Right lung (tissue), 10 donors: ENCODE results near the gene PNPLA4. TPM values are rescaled to one million over a fixed set of nuclear protein-coding genes. Genes with fewer than 3 reads are reported as not detected.

Experiments
- DNase-seq, 2 donors: peaks; one replicate each; pipeline ENCODE4 v3.0.0-alpha.2; 2013
- long read RNA-seq, 8 donors: transcript quantifications; one replicate each; lab custom pipeline, GENCODE V29; 2026
- polyA plus RNA-seq, 5 donors: library from polyadenylated mRNA; unstranded; fragments of 120-200 nt; gene quantifications; one replicate each; pipeline versions ENCODE4 v1.2.1 to v1.2.3, GENCODE V29; 2013; ENCODE audit warnings: inconsistent platforms in 1 of 5, low replicate concordance in 1 of 5; ENCODE audit not compliant: insufficient read length in 5 of 5, insufficient read depth in 1 of 5

Gene PNPLA4
- polyA plus RNA-seq: 10 to 100 TPM; 15.5 to 24.4 (median 21.7) TPM
- long read RNA-seq, donor 1, transcript PNPLA4-201 (7 exons, 3,372 nt): major isoform, 8 of 9 reads
- long read RNA-seq, donor 1, partial matches to known transcripts: 0 of 9 reads
- long read RNA-seq, donor 1, other reads (novel, unspliced or antisense): 0 of 9 reads
- long read RNA-seq, donor 2, partial matches to known transcripts: 0 of 5 reads
- long read RNA-seq, donor 2, other reads (novel, unspliced or antisense): 0 of 5 reads
- long read RNA-seq, donor 3, partial matches to known transcripts: 0 of 1 reads
- long read RNA-seq, donor 3, other reads (novel, unspliced or antisense): 0 of 1 reads
- long read RNA-seq, donor 4, partial matches to known transcripts: 0 of 5 reads
- long read RNA-seq, donor 4, other reads (novel, unspliced or antisense): 0 of 5 reads
- long read RNA-seq, donor 5, transcript PNPLA4-201 (7 exons, 3,372 nt): major isoform, 6 of 6 reads
- long read RNA-seq, donor 5, partial matches to known transcripts: 0 of 6 reads
- long read RNA-seq, donor 5, other reads (novel, unspliced or antisense): 0 of 6 reads
- long read RNA-seq, donor 6, transcript PNPLA4-201 (7 exons, 3,372 nt): major isoform, 7 of 15 reads
- long read RNA-seq, donor 6, partial matches to known transcripts: 5 of 15 reads
- long read RNA-seq, donor 6, other reads (novel, unspliced or antisense): 0 of 15 reads
- long read RNA-seq, donor 7, transcript PNPLA4-201 (7 exons, 3,372 nt): major isoform, 5 of 5 reads
- long read RNA-seq, donor 7, partial matches to known transcripts: 0 of 5 reads
- long read RNA-seq, donor 7, other reads (novel, unspliced or antisense): 0 of 5 reads
- long read RNA-seq, donor 8, partial matches to known transcripts: 0 of 2 reads
- long read RNA-seq, donor 8, other reads (novel, unspliced or antisense): 0 of 2 reads

- peak; percentile 83 to 84 for DNase-seq
Observed at GRCh38 chrX:7927259-7928167, at the start of gene PNPLA4. TSS of gene PNPLA4 (minus strand) at chrX:7927413. CDS start at chrX:7926119, 1,294 bp downstream.

- DNase-seq: no peak
Observed at GRCh38 chrX:7972586-7972985, 45.4 kb upstream of the PNPLA4 start.

- no peak for DNase-seq
Observed at GRCh38 chrX:7970428-7970827, 43.2 kb upstream of the PNPLA4 start.

GRCh38 chrX:7965436-7965835 is 38.2 kb upstream of the PNPLA4 start:
- DNase-seq: no peak

- DNase-seq: peak in 1 of 2 donors; percentile 14
Observed at GRCh38 chrX:7960246-7960645, 33.0 kb upstream of the PNPLA4 start.

GRCh38 chrX:7953446-7953845 is 26.2 kb upstream of the PNPLA4 start:
- DNase-seq: no peak

- no peak for DNase-seq
Observed at GRCh38 chrX:7950865-7951264, 23.7 kb upstream of the PNPLA4 start.

GRCh38 chrX:7948483-7948882 is 21.3 kb upstream of the PNPLA4 start:
- no peak for DNase-seq

GRCh38 chrX:7946960-7947359 is 19.7 kb upstream of the PNPLA4 start:
- DNase-seq: no peak

GRCh38 chrX:7943600-7944245 is 16.5 kb upstream of the PNPLA4 start:
- DNase-seq: no peak

GRCh38 chrX:7941390-7942042 is 14.3 kb upstream of the PNPLA4 start:
- DNase-seq: no peak

GRCh38 chrX:7934026-7934425 is 6.8 kb upstream of the PNPLA4 start:
- no peak for DNase-seq

GRCh38 chrX:7926914-7927258 is 327 bp downstream of the PNPLA4 start:
- DNase-seq: no peak

- DNase-seq: no peak
Observed at GRCh38 chrX:7926501-7926900, 712 bp downstream of the PNPLA4 start.

GRCh38 chrX:7925867-7926472 is 1.2 kb downstream of the PNPLA4 start:
- DNase-seq: peak in 1 of 2 donors; percentile 46

- DNase-seq: no peak
Observed at GRCh38 chrX:7921750-7922149, 5.5 kb downstream of the PNPLA4 start.

- DNase-seq: no peak
Observed at GRCh38 chrX:7908821-7909220, 18.4 kb downstream of the PNPLA4 start.

- DNase-seq: no peak
Observed at GRCh38 chrX:7904562-7904961, 22.7 kb downstream of the PNPLA4 start.

- DNase-seq: no peak
Observed at GRCh38 chrX:7891928-7892327, 35.3 kb downstream of the PNPLA4 start.

- no peak for DNase-seq
Observed at GRCh38 chrX:7889680-7890079, 37.5 kb downstream of the PNPLA4 start.
